ENCODE measurements around the gene CCDC57.
A peak's percentile ranks its signal among the peaks of the same experiment; 100 is the strongest.
"Not testable (repeated sequence)": the region's sequence is repeated elsewhere in the genome, so short reads cannot be mapped to it uniquely, and the experiment has no call there.

Gene CCDC57

GRCh38 chr17:82222816-82223215 lies 10.2 kb upstream of the CCDC57 start:
- ATAC-seq: no peak

GRCh38 chr17:82221341-82221902 lies 8.8 kb upstream of the CCDC57 start:
- no peak for ATAC-seq

- ATAC-seq: no peak
These were observed 7.4 kb upstream of the CCDC57 start for GRCh38 chr17:82219753-82220709.

GRCh38 chr17:82219083-82219482 lies 6.4 kb upstream of the CCDC57 start:
- no peak for ATAC-seq

GRCh38 chr17:82218349-82219075 lies 5.9 kb upstream of the CCDC57 start:
- ATAC-seq: no peak

- ATAC-seq: no peak
These were observed 5.0 kb upstream of the CCDC57 start for GRCh38 chr17:82217530-82218204.

GRCh38 chr17:82217120-82217529 lies 4.5 kb upstream of the CCDC57 start:
- ATAC-seq: no peak

- ATAC-seq: peak; percentile 40 to 52
These were observed 3.9 kb upstream of the CCDC57 start for GRCh38 chr17:82216301-82217119.

- ATAC-seq: no peak
These were observed 3.3 kb upstream of the CCDC57 start for GRCh38 chr17:82215972-82216300.

GRCh38 chr17:82215095-82215971 lies 2.7 kb upstream of the CCDC57 start:
- no peak for ATAC-seq

- ATAC-seq: no peak
These were observed 1.5 kb upstream of the CCDC57 start for GRCh38 chr17:82214012-82214628.

- ATAC-seq: peak; percentile 32 to 48
These were observed 789 bp upstream of the CCDC57 start for GRCh38 chr17:82213251-82214011.

- not testable (repeated sequence) for ATAC-seq
These were observed 2.0 kb downstream of the CCDC57 start for GRCh38 chr17:82210655-82211054.

GRCh38 chr17:82205720-82206508 lies 6.7 kb downstream of the CCDC57 start:
- peak; percentile 76 to 85 for ATAC-seq

- peak; percentile 75 to 76 for ATAC-seq
These were observed 7.6 kb downstream of the CCDC57 start for GRCh38 chr17:82204831-82205719.

GRCh38 chr17:82203920-82204319 lies 8.7 kb downstream of the CCDC57 start:
- no peak for ATAC-seq

GRCh38 chr17:82202981-82203380 lies 9.7 kb downstream of the CCDC57 start:
- ATAC-seq: peak in 1 of 2 donors; percentile 19

- no peak for ATAC-seq
These were observed 11.1 kb downstream of the CCDC57 start for GRCh38 chr17:82201498-82201910.

Data from activated CD4-positive, CD25-positive, alpha-beta regulatory T cell treated with anti-CD3 and anti-CD28 coated beads, Interleukin-2, amount 50 U/mL, for 24 hours (primary cell).